Measurements from ENCODE around the gene QSER1. TPM values are rescaled to one million over a fixed set of nuclear protein-coding genes. Genes with fewer than 3 reads are reported as not detected.
A peak's percentile ranks its signal among the peaks of the same experiment; 100 is the strongest.

QSER1 gene
- polyA plus RNA-seq, 1 experiment = 16.4 TPM

- Histone ChIP-seq H3K4me3 (ENCODE audit: low read depth, low read length) (no peak overlapping the region), H3K9me3 (ENCODE audit: control insufficient read depth, insufficient read depth, low read length) (peaks cover 4% of the 10 kb centered on the region; the same call in 1 of the 2 replicates), H3K27me3 (ENCODE audit: control insufficient read depth, insufficient read depth, low read length) (no peaks in the 10 kb centered on the region), H3K27ac (ENCODE audit: low read depth, low read length) (no peak overlapping the region)
- ChIA-PET POLR2A (interaction anchor here (0.7 to 1.0 kb wide), 2 partner anchors 12 to 26 kb away, joined by 3 to 5 read pairs; partner anchors contain the start of gene TCP11L1), CTCF (no interaction called here)
- peak; percentile 8 for DNase-seq (ENCODE audit: low read depth, low spot score)
- TF ChIP-seq CTCF (IDR thresholded peaks at IDR 0.05; ENCODE audit: low read depth, low read length) = no peak
These were observed 121.1 kb downstream of the QSER1 start for GRCh38 chr11:33013755-33014154.

- H3K27ac ChIP-seq (ENCODE audit: low read depth, low read length) = peak within 1 kb of the TSS; percentile 71
- POLR2A ChIA-PET = interaction anchor here (0.6 to 2.2 kb wide), 9 partner anchors 9 to 121 kb away, joined by 3 to 19 read pairs (median 4); partner anchors contain the start of gene TCP11L1
- peak; percentile 67 for DNase-seq (ENCODE audit: low read depth, low spot score)
- no peak for TF ChIP-seq CTCF (IDR thresholded peaks at IDR 0.05; ENCODE audit: low read depth, low read length)
- H3K9me3 ChIP-seq (ENCODE audit: control insufficient read depth, insufficient read depth, low read length) = peaks cover 4% of the 10 kb centered on the region; the same call in 1 of the 2 replicates
- CTCF ChIA-PET = interaction anchor here (0.7 to 0.8 kb wide), 3 partner anchors 12 to 24 kb away, joined by 3 to 4 read pairs (median 4); partner anchors contain the start of gene TCP11L1
- H3K4me3 ChIP-seq (ENCODE audit: low read depth, low read length) = peak within 1 kb of the TSS; percentile 77
- H3K27me3 ChIP-seq (ENCODE audit: control insufficient read depth, insufficient read depth, low read length) = no peaks in the 10 kb centered on the region
These were observed 123.3 kb downstream of the QSER1 start, which contains the start of gene DEPDC7 for GRCh38 chr11:33015621-33016551. Gene DEPDC7, plus strand, starts transcription at chr11:33015878. Its CDS starts 78 bp downstream, at chr11:33015956.

- ChIA-PET CTCF (interaction anchor here (0.7 to 0.8 kb wide), 2 partner anchors 12 to 23 kb away, joined by 3 to 4 read pairs; partner anchors contain the start of gene TCP11L1), POLR2A (interaction anchor here (1.2 to 2.2 kb wide), 6 partner anchors 8 to 122 kb away, joined by 3 to 19 read pairs (median 6); partner anchors contain the start of gene TCP11L1)
- Histone ChIP-seq H3K27me3 (ENCODE audit: control insufficient read depth, insufficient read depth, low read length) (no peaks in the 10 kb centered on the region), H3K4me3 (ENCODE audit: low read depth, low read length) (peak overlapping the region; percentile 77), H3K9me3 (ENCODE audit: control insufficient read depth, insufficient read depth, low read length) (peaks cover 4% of the 10 kb centered on the region; the same call in 1 of the 2 replicates), H3K27ac (ENCODE audit: low read depth, low read length) (no peak overlapping the region)
- TF ChIP-seq CTCF (IDR thresholded peaks at IDR 0.05; ENCODE audit: low read depth, low read length) = no peak
- no peak for DNase-seq (ENCODE audit: low read depth, low spot score)
These were observed 124.0 kb downstream of the QSER1 start for GRCh38 chr11:33016654-33017053.

GRCh38 chr11:33017478-33017877 lies 124.9 kb downstream of the QSER1 start:
- ChIA-PET CTCF (no interaction called here), POLR2A (no interaction called here)
- no peak for TF ChIP-seq CTCF (IDR thresholded peaks at IDR 0.05; ENCODE audit: low read depth, low read length)
- Histone ChIP-seq H3K9me3 (ENCODE audit: control insufficient read depth, insufficient read depth, low read length) (peaks cover 4% of the 10 kb centered on the region; the same call in 1 of the 2 replicates), H3K4me3 (ENCODE audit: low read depth, low read length) (peak overlapping the region; percentile 10; the same call in 1 of the 2 replicates), H3K27me3 (ENCODE audit: control insufficient read depth, insufficient read depth, low read length) (no peaks in the 10 kb centered on the region), H3K27ac (ENCODE audit: low read depth, low read length) (no peak overlapping the region)
- no peak for DNase-seq (ENCODE audit: low read depth, low spot score)
